ENCODE results near the gene MPP3. TPM values are rescaled to one million over a fixed set of nuclear protein-coding genes. Genes with fewer than 3 reads are reported as not detected.

The MPP3 gene
- total and polyA plus RNA-seq, 9 donors: 2.7 to 17.2 (median 3.1) TPM

GRCh38 chr17:43772877-43773648 lies 59.9 kb downstream of the MPP3 start:
- intact Hi-C loops (cut with DNase I): loop anchor here in 1 of 4 donors (10.0 kb wide), 1 partner anchor 72 kb away; the partner anchor contains the start of gene CD300LG
- no peak for DNase-seq
- Histone ChIP-seq H3K4me1 (ENCODE audit: insufficient read depth) (no peaks in the 10 kb centered on the region), H3K27me3 (no peaks in the 10 kb centered on the region), H3K9me3 (no peaks in the 10 kb centered on the region), H3K4me3 (no peak overlapping the region), H3K27ac (no peak overlapping the region), H3K36me3 (no peaks in the 10 kb centered on the region)
- 80 to 87% (median 81%) methylated on average over 10 of the region's 10 CpGs for WGBS, 3 donors
- no peak for TF ChIP-seq CTCF (IDR thresholded peaks at IDR 0.05)
- no peak for TF ChIP-seq EP300 (IDR thresholded peaks at IDR 0.05)
- no peak for TF ChIP-seq POLR2A (IDR thresholded peaks at IDR 0.05)

- 87 to 95% (median 90%) methylated on average over 9 of the region's 9 CpGs for WGBS, 3 donors
Observed at GRCh38 chr17:43771463-43771862, 61.5 kb downstream of the MPP3 start.

GRCh38 chr17:43770957-43771356 lies 62.0 kb downstream of the MPP3 start:
- intact Hi-C loops (cut with DNase I): loop anchor here in 1 of 4 donors (10.0 kb wide), 1 partner anchor 74 kb away; the partner anchor contains the start of gene CD300LG
- H3K36me3 ChIP-seq: no peaks in the 10 kb centered on the region
- no peaks in the 10 kb centered on the region for H3K4me1 ChIP-seq (ENCODE audit: insufficient read depth)

More at GRCh38 chr17:43771463-43771862, 61.5 kb downstream of the MPP3 start:
- Histone ChIP-seq H3K27me3 (no peaks in the 10 kb centered on the region), H3K4me1 (ENCODE audit: insufficient read depth) (no peaks in the 10 kb centered on the region), H3K36me3 (no peaks in the 10 kb centered on the region), H3K9me3 (no peaks in the 10 kb centered on the region), H3K4me3 (no peak overlapping the region), H3K27ac (no peak overlapping the region)
- DNase-seq: peak in 1 of 5 donors; percentile 21
- TF ChIP-seq POLR2A (IDR thresholded peaks at IDR 0.05) (no peak), CTCF (IDR thresholded peaks at IDR 0.05) (no peak), EP300 (IDR thresholded peaks at IDR 0.05) (no peak)
- intact Hi-C loops (cut with DNase I): loop anchor here in 1 of 4 donors (10.0 kb wide), 1 partner anchor 73 kb away; the partner anchor contains the start of gene CD300LG

GRCh38 chr17:43769859-43770258 lies 63.1 kb downstream of the MPP3 start:
- no peaks in the 10 kb centered on the region for H3K27me3 ChIP-seq
- intact Hi-C loops (cut with DNase I): loop anchor here in 2 of 4 donors (10.0 kb wide), 2 partner anchors 75 to 195 kb away; partner anchors contain the start of gene CD300LG (in 1 of the 2)
- H3K4me1 ChIP-seq (ENCODE audit: insufficient read depth): no peaks in the 10 kb centered on the region
- WGBS, 3 donors: 87 to 93% (median 92%) methylated on average over 11 of the region's 11 CpGs
- H3K4me3 ChIP-seq: no peak overlapping the region
- H3K36me3 ChIP-seq: no peaks in the 10 kb centered on the region
- no peak for DNase-seq
- H3K27ac ChIP-seq: no peak overlapping the region
- H3K9me3 ChIP-seq: no peaks in the 10 kb centered on the region
- TF ChIP-seq CTCF (IDR thresholded peaks at IDR 0.05) (no peak), POLR2A (IDR thresholded peaks at IDR 0.05) (no peak), EP300 (IDR thresholded peaks at IDR 0.05) (no peak)

More at GRCh38 chr17:43770957-43771356, 62.0 kb downstream of the MPP3 start:
- DNase-seq: no peak
- H3K9me3 ChIP-seq: no peaks in the 10 kb centered on the region
- no peak overlapping the region for H3K4me3 ChIP-seq
- 93 to 100% (median 95%) methylated on average over 2 of the region's 2 CpGs for WGBS, 3 donors
- no peaks in the 10 kb centered on the region for H3K27me3 ChIP-seq
- H3K27ac ChIP-seq: no peak overlapping the region
- no peak for TF ChIP-seq EP300 (IDR thresholded peaks at IDR 0.05)
- TF ChIP-seq POLR2A (IDR thresholded peaks at IDR 0.05): no peak
- TF ChIP-seq CTCF (IDR thresholded peaks at IDR 0.05): no peak

All from ovary (tissue), 9 donors.